A549 treated with GW870086 at 1 μM for 4 hours (cell line): ENCODE results near the gene IRAK4. TPM values are rescaled to one million over a fixed set of nuclear protein-coding genes. Genes with fewer than 3 reads are reported as not detected.

Experiments used
- total RNA-seq: library from RNA; stranded (reverse); fragments of 200-300 nt; extraction: Qiagen RNA extraction; gene quantifications from 5 replicates; pipeline ENCODE4 v1.2.3, GENCODE V29; 2022; ENCODE audit warnings: low read depth

IRAK4 gene
- total RNA-seq = 3.6 to 4.6 TPM (median 4.2 TPM) in 5 replicates

GRCh38 chr12:43758728-43759563, at the start of gene IRAK4, which contains the start of gene PUS7L:
IRAK4 (plus strand) TSS chr12:43758951; CDS start chr12:43768112, 9,161 bp downstream.
PUS7L (minus strand) TSS chr12:43758790; CDS start chr12:43755245, 3,545 bp downstream.

GRCh38 chr12:43805860-43806736, 47.3 kb downstream of the IRAK4 start, which contains the start of gene TWF1:
TWF1 (minus strand) TSS chr12:43806317; CDS start chr12:43806245, 72 bp downstream.

GRCh38 chr12:43835656-43836474, 77.1 kb downstream of the IRAK4 start, which contains the start of gene TMEM117:
TMEM117 (plus strand) TSS chr12:43836081.

Other genes starting within 250 kb of the IRAK4 start
- not detected in 5 replicates for gene ADAMTS20, start 206.7 kb upstream of the IRAK4 start, total RNA-seq
- gene PUS7L, start 161 bp upstream of the IRAK4 start, total RNA-seq = 2.6 to 5.0 TPM (median 4.6 TPM) in 5 replicates
- gene TWF1, start 47.4 kb downstream of the IRAK4 start, total RNA-seq = 65.6 to 80.2 TPM (median 75.7 TPM) in 5 replicates
- 1.1 to 2.6 TPM (median 1.9 TPM) in 5 replicates for gene TMEM117, start 77.1 kb downstream of the IRAK4 start, total RNA-seq